MM.1S (cell line): ENCODE data around the gene RLN3.
"Not testable (repeated sequence)": the region's sequence is repeated elsewhere in the genome, so short reads cannot be mapped to it uniquely, and the experiment has no call there.

Experiments
- DNase-seq: peaks from one replicate; pipeline ENCODE4 v3.0.0-alpha.2; 2015
- H2AFZ ChIP-seq: fragments of 300-600 bp; sonication (generic); 2 replicates; pipeline ENCODE4 v1.6.0; 2016; ENCODE audit warnings: antibody characterized with exemption, low read length
- H3F3A ChIP-seq: fragments of 300-600 bp; sonication (generic); 2 replicates; pipeline ENCODE4 v1.6.1; 2016; ENCODE audit warnings: mild to moderate bottlenecking, antibody characterized with exemption, low read length, moderate library complexity, mixed read lengths; ENCODE audit not compliant: insufficient read depth
- H3K27ac ChIP-seq: fragments of 300-600 bp; sonication (generic); 2 replicates; pipeline ENCODE4 v1.5.1; 2016; ENCODE audit warnings: mild to moderate bottlenecking, low read length
- H3K27me3 ChIP-seq: fragments of 300-600 bp; sonication (generic); replicated peaks from 2 replicates; pipeline ENCODE4 v1.6.0; 2016; ENCODE audit warnings: low read length; ENCODE audit not compliant: insufficient read depth
- H3K36me3 ChIP-seq: fragments of 300-600 bp; sonication (generic); replicated peaks from 2 replicates; pipeline ENCODE4 v1.6.1; 2016; ENCODE audit warnings: mild to moderate bottlenecking, low read length, mixed read lengths; ENCODE audit not compliant: insufficient read depth
- H3K4me1 ChIP-seq: fragments of 300-600 bp; sonication (generic); 2 replicates; pipeline ENCODE4 v1.6.1; 2016; ENCODE audit warnings: low read length, mixed read lengths
- H3K4me2 ChIP-seq: fragments of 300-600 bp; sonication (generic); 2 replicates; pipeline ENCODE4 v1.6.0; 2016; ENCODE audit warnings: low read depth, low read length
- H3K4me3 ChIP-seq: fragments of 300-600 bp; sonication (generic); 2 replicates; pipeline ENCODE4 v1.5.1; 2016; ENCODE audit warnings: low read length, mixed read lengths
- H3K79me2 ChIP-seq: fragments of 300-600 bp; sonication (generic); 2 replicates; pipeline ENCODE4 v1.6.1; 2016; ENCODE audit warnings: mixed run types, low read length, mixed read lengths
- H3K9ac ChIP-seq: fragments of 300-600 bp; sonication (generic); 2 replicates; pipeline ENCODE4 v1.6.1; 2016; ENCODE audit warnings: low read length, mixed read lengths
- H3K9me2 ChIP-seq: fragments of 300-600 bp; sonication (generic); replicated peaks from 2 replicates; pipeline ENCODE4 v1.6.1; 2016; ENCODE audit warnings: mild to moderate bottlenecking, low read length, mixed read lengths; ENCODE audit not compliant: insufficient read depth
- H3K9me3 ChIP-seq: fragments of 300-600 bp; sonication (generic); replicated peaks from 2 replicates; pipeline ENCODE4 v1.6.1; 2016; ENCODE audit warnings: mild to moderate bottlenecking, low read length, mixed read lengths; ENCODE audit not compliant: insufficient read depth
- H4K20me1 ChIP-seq: fragments of 300-600 bp; sonication (generic); 2 replicates; pipeline ENCODE4 v1.6.1; 2016; ENCODE audit warnings: mild to moderate bottlenecking, low read length, moderate library complexity, mixed read lengths; ENCODE audit not compliant: insufficient read depth
- EZH2 ChIP-seq: fragments of 300-600 bp; sonication (generic); optimal IDR thresholded peaks from 2 replicates; pipeline ENCODE3; 2017; ENCODE audit warnings: low read depth, mild to moderate bottlenecking, antibody characterized with exemption, low read length, mixed read lengths
- EZH2phosphoT487 ChIP-seq: fragments of 300-600 bp; sonication (generic); IDR thresholded peaks from 2 replicates; pipeline ENCODE4 v1.6.1; 2018; ENCODE audit warnings: antibody characterized with exemption, low read length
- TF ChIP-seq, protein P1 (sequence below): fragments of 300-600 bp; sonication (generic); IDR thresholded peaks from 2 replicates; pipeline ENCODE4 v1.5.1; 2016; ENCODE audit warnings: antibody characterized with exemption, low read length, mixed read lengths

Gene RLN3

DNA sequence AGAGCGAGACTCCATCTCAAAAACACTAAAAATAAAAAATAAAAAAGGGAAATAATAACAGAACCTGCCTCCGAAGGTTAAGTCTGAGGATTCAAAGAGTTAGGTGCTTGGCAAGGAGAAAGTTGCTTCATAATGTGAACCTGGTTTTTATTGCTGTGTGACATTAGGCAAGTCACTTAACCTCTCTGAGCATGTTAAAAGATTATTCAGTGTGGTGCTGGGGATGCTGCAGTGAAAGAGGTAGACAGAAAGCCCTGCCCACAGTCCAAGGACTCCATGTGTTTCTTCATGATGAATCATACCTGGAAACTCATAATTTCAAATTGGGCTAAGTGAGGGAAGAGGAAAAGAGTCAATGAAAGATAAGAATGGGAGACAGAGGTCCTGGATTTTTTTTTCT, 6.0 kb downstream of the RLN3 start:
- H3K79me2 ChIP-seq, result no peaks in the 10 kb centered on the region
- H3F3A ChIP-seq, result no peaks in the 10 kb centered on the region
- H3K27me3 ChIP-seq, result peaks cover 7% of the 10 kb centered on the region; the same call in 1 of the 2 replicates
- no peak for DNase-seq
- 0 out of 2 replicates have a peak, but pooled peaks cover 3% of the 10 kb centered on the region for H3K4me1 ChIP-seq
- H3K4me2 ChIP-seq, result no peak overlapping the region
- H4K20me1 ChIP-seq, result no peaks in the 10 kb centered on the region
- no peaks in the 10 kb centered on the region for H3K9me3 ChIP-seq
- no peak overlapping the region for H3K4me3 ChIP-seq
- H3K9me2 ChIP-seq, result no peaks in the 10 kb centered on the region
- H3K9ac ChIP-seq, result no peak overlapping the region
- no peak overlapping the region for H3K27ac ChIP-seq
- H2AFZ ChIP-seq, result no peak overlapping the region
- no peaks in the 10 kb centered on the region for H3K36me3 ChIP-seq
- TF ChIP-seq, protein P1, sequence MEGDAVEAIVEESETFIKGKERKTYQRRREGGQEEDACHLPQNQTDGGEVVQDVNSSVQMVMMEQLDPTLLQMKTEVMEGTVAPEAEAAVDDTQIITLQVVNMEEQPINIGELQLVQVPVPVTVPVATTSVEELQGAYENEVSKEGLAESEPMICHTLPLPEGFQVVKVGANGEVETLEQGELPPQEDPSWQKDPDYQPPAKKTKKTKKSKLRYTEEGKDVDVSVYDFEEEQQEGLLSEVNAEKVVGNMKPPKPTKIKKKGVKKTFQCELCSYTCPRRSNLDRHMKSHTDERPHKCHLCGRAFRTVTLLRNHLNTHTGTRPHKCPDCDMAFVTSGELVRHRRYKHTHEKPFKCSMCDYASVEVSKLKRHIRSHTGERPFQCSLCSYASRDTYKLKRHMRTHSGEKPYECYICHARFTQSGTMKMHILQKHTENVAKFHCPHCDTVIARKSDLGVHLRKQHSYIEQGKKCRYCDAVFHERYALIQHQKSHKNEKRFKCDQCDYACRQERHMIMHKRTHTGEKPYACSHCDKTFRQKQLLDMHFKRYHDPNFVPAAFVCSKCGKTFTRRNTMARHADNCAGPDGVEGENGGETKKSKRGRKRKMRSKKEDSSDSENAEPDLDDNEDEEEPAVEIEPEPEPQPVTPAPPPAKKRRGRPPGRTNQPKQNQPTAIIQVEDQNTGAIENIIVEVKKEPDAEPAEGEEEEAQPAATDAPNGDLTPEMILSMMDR, result no peak
- TF ChIP-seq EZH2phosphoT487, result no peak

DNA sequence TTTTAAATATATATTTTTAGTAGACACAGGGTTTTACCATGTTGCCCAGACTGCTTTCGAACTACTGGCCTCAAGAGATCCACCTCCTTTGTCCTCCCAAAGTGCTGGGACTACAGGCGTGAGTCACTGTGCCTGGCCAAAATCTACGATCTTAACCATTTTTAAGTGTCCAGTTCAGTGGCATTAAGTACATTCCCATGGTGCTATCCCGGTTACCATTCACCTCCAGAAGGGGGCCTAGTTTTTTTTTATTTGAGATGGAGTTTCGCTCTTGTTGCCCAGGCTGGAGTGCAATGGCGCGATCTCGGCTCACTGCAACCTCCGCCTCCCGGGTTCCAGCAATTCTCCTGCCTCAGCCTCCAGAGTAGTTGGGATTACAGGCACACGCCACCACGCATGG, 7.2 kb downstream of the RLN3 start:
- H3K4me2 ChIP-seq, H3K9me2 ChIP-seq, H2AFZ ChIP-seq, H3K9me3 ChIP-seq, DNase-seq, H3K27me3 ChIP-seq, H3F3A ChIP-seq, H3K4me1 ChIP-seq, H3K79me2 ChIP-seq, H3K9ac ChIP-seq, H3K27ac ChIP-seq, H3K4me3 ChIP-seq, H3K36me3 ChIP-seq, H4K20me1 ChIP-seq: not testable (repeated sequence)

DNA sequence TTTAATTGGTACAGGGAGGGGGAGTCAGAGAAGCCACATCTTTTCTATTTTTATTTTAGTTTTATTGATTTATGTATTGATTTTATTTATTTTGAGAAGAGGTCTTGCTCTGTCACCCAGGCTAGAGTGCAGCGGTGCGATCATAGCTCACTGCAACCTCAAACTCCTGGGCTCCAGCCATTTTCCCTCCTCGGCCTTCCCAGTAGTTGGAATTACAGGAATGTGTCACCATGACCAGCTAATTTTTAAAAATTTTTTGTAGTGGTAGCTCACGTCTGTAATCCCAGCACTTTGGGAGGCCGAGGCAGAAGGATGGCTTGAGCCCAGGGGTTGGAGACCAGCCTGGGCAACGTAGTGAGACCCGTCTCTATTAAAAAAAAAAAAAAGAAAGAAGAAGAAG, 7.8 kb downstream of the RLN3 start:
- DNase-seq, result no peak
- H3K36me3 ChIP-seq, result no peaks in the 10 kb centered on the region
- no peaks in the 10 kb centered on the region for H3K79me2 ChIP-seq
- H4K20me1 ChIP-seq, result no peaks in the 10 kb centered on the region
- no peak overlapping the region for H3K27ac ChIP-seq
- TF ChIP-seq EZH2, result no peak
- TF ChIP-seq, protein P1, result no peak
- TF ChIP-seq EZH2phosphoT487, result no peak
- no peaks in the 10 kb centered on the region for H3F3A ChIP-seq
- H3K9ac ChIP-seq, result no peak overlapping the region
- H2AFZ ChIP-seq, result no peak overlapping the region
- 0 out of 2 replicates have a peak, but pooled peaks cover 3% of the 10 kb centered on the region for H3K4me1 ChIP-seq
- H3K27me3 ChIP-seq, result no peaks in the 10 kb centered on the region
- H3K4me3 ChIP-seq, result no peak overlapping the region
- no peaks in the 10 kb centered on the region for H3K9me2 ChIP-seq
- no peaks in the 10 kb centered on the region for H3K9me3 ChIP-seq
- H3K4me2 ChIP-seq, result no peak overlapping the region

DNA sequence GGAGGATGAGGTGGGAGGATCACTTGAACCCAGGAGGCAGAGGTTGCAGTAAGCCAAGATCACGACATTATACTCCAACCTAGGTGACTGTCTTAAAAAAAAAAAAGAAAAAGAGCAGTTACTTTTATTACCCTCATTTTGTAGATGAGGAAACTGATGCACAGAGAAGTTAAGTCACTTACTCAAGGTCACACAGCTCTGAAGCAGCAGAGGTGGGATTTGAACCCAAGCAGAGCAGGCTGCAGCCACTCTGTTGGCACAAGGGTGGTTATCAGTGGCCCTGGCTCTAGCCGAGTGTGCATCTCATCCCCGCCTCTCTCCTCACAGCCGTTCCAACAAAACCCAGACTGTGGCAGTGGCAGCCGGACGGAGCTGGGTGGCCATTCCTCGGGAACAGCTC, 11.2 kb downstream of the RLN3 start:
- Histone ChIP-seq H3K27me3 (no peaks in the 10 kb centered on the region), H3K27ac (no peak overlapping the region), H3K9me2 (no peaks in the 10 kb centered on the region), H3K36me3 (no peaks in the 10 kb centered on the region), H3K4me3 (no peak overlapping the region), H4K20me1 (no peaks in the 10 kb centered on the region), H3K4me1 (peaks cover 13% of the 10 kb centered on the region), H2AFZ (no peak overlapping the region), H3K79me2 (no peaks in the 10 kb centered on the region), H3K9ac (no peak overlapping the region), H3K9me3 (no peaks in the 10 kb centered on the region), H3K4me2 (no peak overlapping the region), H3F3A (peaks cover 5% of the 10 kb centered on the region)
- TF ChIP-seq, protein P1, result no peak
- TF ChIP-seq EZH2 (no peak), EZH2phosphoT487 (no peak)
- no peak for DNase-seq
